ENCODE results near the gene ZNF777. TPM values are rescaled to one million over a fixed set of nuclear protein-coding genes. Genes with fewer than 3 reads are reported as not detected.
A peak's percentile ranks its signal among the peaks of the same experiment; 100 is the strongest.

ZNF777 gene
- total RNA-seq (2021; ENCODE audit: unreplicated experiment) (17.4 TPM), Bru-seq, nascent RNA (percentile 68 among the genes with signal in this experiment), BruChase-seq, experiment 1, labeled RNA remaining after a 2-hour chase (percentile 59 among the genes with signal in this experiment), BruChase-seq, experiment 2, labeled RNA remaining after a 6-hour chase (percentile 57 among the genes with signal in this experiment)
- 18.8 TPM for polyA plus RNA-seq (2012; ENCODE audit: insufficient read length)
- long read RNA-seq, partial matches to known transcripts: 11 of 43 reads
- long read RNA-seq, other reads (novel, unspliced or antisense): 29 of 43 reads

DNA sequence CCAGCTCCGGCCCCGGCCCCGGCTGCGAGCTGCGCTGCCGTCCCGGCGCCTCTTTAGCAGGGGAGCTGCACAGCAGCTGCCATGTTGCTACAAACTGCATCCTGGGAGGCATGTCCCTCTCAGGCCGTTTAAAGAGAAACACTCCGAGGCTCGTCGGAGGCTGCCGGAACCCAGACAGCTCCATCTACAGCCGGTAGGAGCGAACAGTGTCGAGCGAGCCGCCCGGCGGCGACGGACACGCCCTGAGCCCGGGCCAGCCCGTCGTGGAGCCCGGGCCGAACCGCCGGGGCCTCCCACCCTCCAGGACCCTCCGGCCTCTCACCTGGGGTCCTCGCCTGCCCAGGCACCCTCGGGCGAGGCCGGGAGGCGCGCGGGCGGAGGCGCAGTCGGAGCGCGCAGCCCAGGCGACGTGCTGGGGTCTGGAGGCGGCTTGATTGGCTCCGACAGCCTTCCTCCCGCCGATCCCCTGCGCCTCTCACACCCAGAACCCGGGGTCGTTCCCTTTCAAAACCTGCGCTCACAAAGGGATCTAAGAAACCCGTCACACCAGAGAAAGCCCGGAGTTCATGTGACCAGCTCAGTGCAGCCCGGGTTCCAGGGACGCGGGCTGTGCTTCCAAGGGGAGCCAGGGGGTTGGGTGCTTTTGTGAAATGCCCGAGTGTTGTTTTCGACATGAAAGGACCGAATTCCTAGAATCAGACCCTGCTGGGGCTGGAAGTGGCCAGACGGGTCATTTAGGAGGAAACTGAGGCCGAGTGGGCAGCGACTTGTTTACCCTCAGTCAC lies at the start of gene ZNF777:
TSS of gene ZNF777 (minus strand) at position 570 of the 785 bp plus-strand sequence. CDS start 5,040 bp downstream, outside the sequence.
- H3K36me3 ChIP-seq (ENCODE audit: control insufficient read depth, insufficient read depth, low read length): no peaks in the 10 kb centered on the region
- in situ Hi-C loops (cut with HindIII; ENCODE audit: low pct_unique_long_range_greater_than_20kb, low sequenced_read_pairs): no loop called here
- intact Hi-C loops (cut with micrococcal nuclease; ENCODE audit: unreplicated experiment): no loop called here
- peak within 1 kb of the TSS; percentile 86 for H3K27ac ChIP-seq (ENCODE audit: low read length)
- DNase-seq (ENCODE audit: low read depth, low spot score) (peak; percentile 30), ATAC-seq (peak; percentile 97)
- peak within 1 kb of the TSS; percentile 72 to 88 for H3K4me3 ChIP-seq (ENCODE audit: low read depth in 2 of 2, low read length in 2 of 2)
- TF ChIP-seq CTCF (IDR thresholded peaks at IDR 0.05): peak; percentile 70
- TF ChIP-seq TCF7L2 (IDR thresholded peaks at IDR 0.05; ENCODE audit: low read depth, low read length): peak; percentile 53; the same call in 1 of the 2 replicates
- TF ChIP-seq SIN3A (IDR thresholded peaks at IDR 0.05; ENCODE audit: borderline replicate concordance, insufficient read depth, low read depth, low read length): 0 out of 2 replicates have a peak, but pooled peaks have one; percentile 41
- peak; percentile 51; the same call in 1 of the 2 replicates for TF ChIP-seq POLR2AphosphoS5 (IDR thresholded peaks at IDR 0.05; ENCODE audit: low read depth, low read length)
- TF ChIP-seq, protein P1, sequence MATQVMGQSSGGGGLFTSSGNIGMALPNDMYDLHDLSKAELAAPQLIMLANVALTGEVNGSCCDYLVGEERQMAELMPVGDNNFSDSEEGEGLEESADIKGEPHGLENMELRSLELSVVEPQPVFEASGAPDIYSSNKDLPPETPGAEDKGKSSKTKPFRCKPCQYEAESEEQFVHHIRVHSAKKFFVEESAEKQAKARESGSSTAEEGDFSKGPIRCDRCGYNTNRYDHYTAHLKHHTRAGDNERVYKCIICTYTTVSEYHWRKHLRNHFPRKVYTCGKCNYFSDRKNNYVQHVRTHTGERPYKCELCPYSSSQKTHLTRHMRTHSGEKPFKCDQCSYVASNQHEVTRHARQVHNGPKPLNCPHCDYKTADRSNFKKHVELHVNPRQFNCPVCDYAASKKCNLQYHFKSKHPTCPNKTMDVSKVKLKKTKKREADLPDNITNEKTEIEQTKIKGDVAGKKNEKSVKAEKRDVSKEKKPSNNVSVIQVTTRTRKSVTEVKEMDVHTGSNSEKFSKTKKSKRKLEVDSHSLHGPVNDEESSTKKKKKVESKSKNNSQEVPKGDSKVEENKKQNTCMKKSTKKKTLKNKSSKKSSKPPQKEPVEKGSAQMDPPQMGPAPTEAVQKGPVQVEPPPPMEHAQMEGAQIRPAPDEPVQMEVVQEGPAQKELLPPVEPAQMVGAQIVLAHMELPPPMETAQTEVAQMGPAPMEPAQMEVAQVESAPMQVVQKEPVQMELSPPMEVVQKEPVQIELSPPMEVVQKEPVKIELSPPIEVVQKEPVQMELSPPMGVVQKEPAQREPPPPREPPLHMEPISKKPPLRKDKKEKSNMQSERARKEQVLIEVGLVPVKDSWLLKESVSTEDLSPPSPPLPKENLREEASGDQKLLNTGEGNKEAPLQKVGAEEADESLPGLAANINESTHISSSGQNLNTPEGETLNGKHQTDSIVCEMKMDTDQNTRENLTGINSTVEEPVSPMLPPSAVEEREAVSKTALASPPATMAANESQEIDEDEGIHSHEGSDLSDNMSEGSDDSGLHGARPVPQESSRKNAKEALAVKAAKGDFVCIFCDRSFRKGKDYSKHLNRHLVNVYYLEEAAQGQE (IDR thresholded peaks at IDR 0.05; ENCODE audit: insufficient read depth in 1 of 2, low read depth in 2 of 2, low read length in 1 of 2): no peak
- ChIA-PET CTCF (interaction anchor here (0.6 kb wide), 3 partner anchors 20 to 106 kb away, joined by 3 to 6 read pairs (median 3); no protein-coding TSS in a partner anchor), POLR2A (interaction anchor here (0.7 kb wide), 1 partner anchor 30 kb away, joined by 5 read pairs; no protein-coding TSS in a partner anchor)
- no peaks in the 10 kb centered on the region for H3K27me3 ChIP-seq (ENCODE audit: control insufficient read depth, insufficient read depth, low read length)
- no peaks in the 10 kb centered on the region for H3K9me3 ChIP-seq (ENCODE audit: control insufficient read depth, insufficient read depth, low read depth, low read length)
- H3K4me1 ChIP-seq (ENCODE audit: control insufficient read depth, insufficient read depth, low read length): peaks cover 12% of the 10 kb centered on the region; the same call in 1 of the 2 replicates
- no TSS peak for BruUV-seq (replicated peaks)

- H3K36me3 ChIP-seq (ENCODE audit: control insufficient read depth, insufficient read depth, low read length): no peaks in the 10 kb centered on the region
- TF ChIP-seq, protein P1 (IDR thresholded peaks at IDR 0.05; ENCODE audit: insufficient read depth in 1 of 2, low read depth in 2 of 2, low read length in 1 of 2): no peak
- TF ChIP-seq TCF7L2 (IDR thresholded peaks at IDR 0.05; ENCODE audit: low read depth, low read length) (no peak), CTCF (IDR thresholded peaks at IDR 0.05) (no peak), POLR2AphosphoS5 (IDR thresholded peaks at IDR 0.05; ENCODE audit: low read depth, low read length) (no peak), SIN3A (IDR thresholded peaks at IDR 0.05; ENCODE audit: borderline replicate concordance, insufficient read depth, low read depth, low read length) (no peak)
- in situ Hi-C loops (cut with HindIII; ENCODE audit: low pct_unique_long_range_greater_than_20kb, low sequenced_read_pairs) (no loop called here), intact Hi-C loops (cut with micrococcal nuclease; ENCODE audit: unreplicated experiment) (no loop called here)
- no TSS peak for BruUV-seq (replicated peaks)
- ChIA-PET POLR2A (no interaction called here), CTCF (no interaction called here)
- H3K27ac ChIP-seq (ENCODE audit: low read length): no peak overlapping the region
- no peak overlapping the region for H3K4me3 ChIP-seq (ENCODE audit: low read depth in 2 of 2, low read length in 2 of 2)
- no peaks in the 10 kb centered on the region for H3K4me1 ChIP-seq (ENCODE audit: control insufficient read depth, insufficient read depth, low read length)
- H3K27me3 ChIP-seq (ENCODE audit: control insufficient read depth, insufficient read depth, low read length): no peaks in the 10 kb centered on the region
- peaks cover 10% of the 10 kb centered on the region; the same call in 1 of the 2 replicates for H3K9me3 ChIP-seq (ENCODE audit: control insufficient read depth, insufficient read depth, low read depth, low read length)
- ATAC-seq: no peak
- no peak for DNase-seq (ENCODE audit: low read depth, low spot score)
Measured at GRCh38 chr7:149510248-149510647, 49.4 kb upstream of the ZNF777 start.

Data from Panc1 (cell line).